HG03095 (cell line): Measurements from ENCODE around the gene MT4.

Experiments
- ATAC-seq: cut with Tn5 transposase; IDR thresholded peaks from one replicate; pipeline ENCODE4 v1.9.1; 2021; ENCODE audit warnings: moderate library complexity; ENCODE audit not compliant: unreplicated experiment

The MT4 gene

GRCh38 chr16:56618138-56618537 lies 53.3 kb downstream of the MT4 start:
- no peak for ATAC-seq
